GM12864 (cell line): Measurements from ENCODE around the gene KY.

Experiments used
- DNase-seq: peaks from one replicate; pipeline ENCODE4 v3.0.0-alpha.2; 2011; ENCODE audit warnings: low read depth
- H3K4me3 ChIP-seq: 2 replicates; pipeline ENCODE4 v1.5.1; 2011; ENCODE audit warnings: mild to moderate bottlenecking, low read depth, low read length, control low read depth
- CTCF ChIP-seq: IDR thresholded peaks from 2 replicates; pipeline ENCODE4 v1.5.1; 2011; ENCODE audit warnings: low read depth, mild to moderate bottlenecking, moderate library complexity, low read length, control low read depth, inconsistent platforms; ENCODE audit errors: missing control alignments

Gene KY

GRCh38 chr3:134663721-134664456 is 13.1 kb upstream of the KY start:
- DNase-seq = no peak
- TF ChIP-seq CTCF = no peak
- no peak overlapping the region for H3K4me3 ChIP-seq

DNA sequence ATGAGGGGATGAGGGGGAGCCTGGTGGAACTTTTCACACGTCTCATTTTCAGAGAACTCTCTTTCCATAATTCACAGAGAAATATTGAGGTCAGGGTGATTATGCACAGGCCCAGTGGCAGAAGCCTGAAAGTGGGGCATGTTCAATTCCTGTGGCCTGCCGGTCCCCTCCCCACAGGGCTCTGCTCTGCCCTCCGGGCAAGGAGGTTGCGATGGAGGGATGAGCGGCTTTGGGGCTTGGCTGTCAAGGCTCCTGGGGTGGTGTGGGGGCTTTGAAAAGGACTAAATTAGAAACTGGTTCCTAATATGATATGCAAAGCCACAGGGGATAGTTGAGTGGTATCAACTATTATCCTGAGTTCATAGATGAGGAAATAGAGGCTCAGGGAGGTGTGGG is 9.2 kb upstream of the KY start:
- H3K4me3 ChIP-seq = no peak overlapping the region
- TF ChIP-seq CTCF = no peak
- no peak for DNase-seq

DNA sequence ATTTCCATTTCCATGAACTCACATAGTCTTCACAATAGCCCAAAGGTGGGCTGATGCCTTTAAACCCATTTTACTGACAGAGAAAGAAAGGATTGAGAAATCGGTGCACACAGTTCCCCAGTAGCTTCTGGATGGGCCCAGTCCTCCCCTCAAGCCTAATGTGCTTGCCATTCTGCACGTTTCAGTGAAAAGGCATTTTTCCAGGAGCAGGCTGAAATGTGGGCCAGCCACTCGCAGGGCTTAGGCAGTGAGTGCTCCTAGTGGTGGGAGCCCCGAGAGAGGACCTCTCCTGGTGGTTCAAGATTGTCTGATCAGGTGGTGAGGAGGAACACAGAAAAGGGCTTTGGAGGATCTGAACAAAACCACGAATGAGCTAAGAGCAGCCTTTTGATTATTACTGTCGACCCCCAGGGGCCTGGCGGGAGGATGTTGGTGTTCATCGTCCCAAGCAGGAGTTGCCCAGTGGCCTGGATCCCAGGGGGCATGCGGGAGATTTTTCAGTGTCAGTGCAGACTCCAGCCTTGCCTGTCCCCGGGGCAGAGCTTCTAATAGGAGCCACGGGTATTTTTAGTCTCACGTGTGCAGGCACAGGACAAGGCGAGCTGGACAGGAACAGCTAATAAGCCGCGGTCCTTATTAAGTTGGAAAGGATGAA is 8.7 kb upstream of the KY start:
- H3K4me3 ChIP-seq = no peak overlapping the region
- no peak for DNase-seq
- TF ChIP-seq CTCF = no peak

- TF ChIP-seq CTCF = no peak
- no peak overlapping the region for H3K4me3 ChIP-seq
- no peak for DNase-seq
These were observed 7.7 kb upstream of the KY start for GRCh38 chr3:134658555-134658954.

DNA sequence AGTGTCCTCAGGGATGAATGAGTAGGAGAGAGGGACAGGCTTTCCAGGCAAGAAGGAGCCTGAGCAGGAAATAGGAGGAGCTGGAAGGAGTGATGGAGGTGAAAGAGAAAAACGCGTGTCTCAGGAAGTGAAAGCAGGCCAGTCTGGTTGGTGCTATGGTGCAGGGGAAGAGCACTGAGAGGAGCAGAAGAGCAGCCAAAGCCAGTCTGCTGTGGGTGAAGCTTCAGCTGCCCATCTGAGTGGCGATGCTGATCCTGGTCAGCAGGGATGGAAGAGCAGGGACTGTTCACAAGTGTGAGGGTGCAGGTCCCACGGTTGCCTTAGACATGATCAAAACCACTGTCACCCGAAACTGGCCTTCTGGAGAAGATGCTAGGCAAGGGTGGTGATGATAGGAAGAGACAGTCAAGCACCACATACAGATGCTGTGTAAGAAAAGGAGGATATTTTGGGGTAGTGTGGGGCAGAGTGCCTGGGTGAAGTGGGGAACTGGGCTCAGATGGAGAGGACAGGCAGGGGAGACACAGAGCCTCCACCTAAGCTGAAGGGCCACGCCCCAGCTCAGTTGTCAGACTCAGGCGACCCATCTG is 5.5 kb upstream of the KY start:
- no peak for DNase-seq
- TF ChIP-seq CTCF = no peak
- H3K4me3 ChIP-seq = no peak overlapping the region

- no peak for DNase-seq
- no peak for TF ChIP-seq CTCF
These were observed 4.9 kb upstream of the KY start for GRCh38 chr3:134655706-134656105.

DNA sequence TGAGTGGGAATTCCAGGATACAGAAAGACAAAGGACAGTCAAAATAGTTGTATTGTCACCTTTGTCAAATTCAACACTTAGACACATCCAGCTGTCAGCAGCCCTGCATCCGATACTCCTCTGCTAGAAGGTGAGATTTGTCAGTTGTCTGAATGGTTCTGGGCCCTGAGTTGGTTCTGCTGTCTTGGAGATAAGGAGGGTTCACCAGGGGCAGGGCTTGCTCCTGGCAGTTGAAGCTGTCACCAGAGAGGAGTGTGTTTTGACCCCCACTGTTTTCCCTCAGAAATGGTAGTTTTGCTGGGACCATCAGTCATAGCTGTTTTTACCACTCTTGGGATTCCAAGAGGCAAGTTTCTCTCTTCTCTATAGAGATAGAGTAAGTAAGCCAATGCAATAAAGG is 3.2 kb upstream of the KY start:
- TF ChIP-seq CTCF = no peak
- H3K4me3 ChIP-seq = no peak overlapping the region
- DNase-seq = no peak

More at GRCh38 chr3:134655706-134656105, 4.9 kb upstream of the KY start:
- no peak overlapping the region for H3K4me3 ChIP-seq
